Right lobe of liver (tissue), 4 donors: ENCODE results near the gene COL21A1.

Experiments
- POLR2A ChIP-seq: fragments of 450-650 bp; IDR thresholded peaks from one replicate; pipeline ENCODE4 v1.6.1; 2017; ENCODE audit warnings: antibody characterized with exemption, mild to moderate bottlenecking
- TF ChIP-seq, protein P1 (sequence below), 4 donors: fragments of 200-600 bp in 3 of 4; fragments of 450-650 bp in 1 of 4; IDR thresholded peaks; one replicate each; pipeline versions ENCODE4 v1.5.1 to v1.8.0; 2016 to 2022; ENCODE audit warnings: antibody characterized with exemption in 4 of 4, mild to moderate bottlenecking in 2 of 4
- donor health status: DM: no; HTN: no; CAD: no.
- donor health status: DM: no; HTN: no; CAD: no.
- donor health status: DM: no; HTN: yes; CAD: no.

DNA sequence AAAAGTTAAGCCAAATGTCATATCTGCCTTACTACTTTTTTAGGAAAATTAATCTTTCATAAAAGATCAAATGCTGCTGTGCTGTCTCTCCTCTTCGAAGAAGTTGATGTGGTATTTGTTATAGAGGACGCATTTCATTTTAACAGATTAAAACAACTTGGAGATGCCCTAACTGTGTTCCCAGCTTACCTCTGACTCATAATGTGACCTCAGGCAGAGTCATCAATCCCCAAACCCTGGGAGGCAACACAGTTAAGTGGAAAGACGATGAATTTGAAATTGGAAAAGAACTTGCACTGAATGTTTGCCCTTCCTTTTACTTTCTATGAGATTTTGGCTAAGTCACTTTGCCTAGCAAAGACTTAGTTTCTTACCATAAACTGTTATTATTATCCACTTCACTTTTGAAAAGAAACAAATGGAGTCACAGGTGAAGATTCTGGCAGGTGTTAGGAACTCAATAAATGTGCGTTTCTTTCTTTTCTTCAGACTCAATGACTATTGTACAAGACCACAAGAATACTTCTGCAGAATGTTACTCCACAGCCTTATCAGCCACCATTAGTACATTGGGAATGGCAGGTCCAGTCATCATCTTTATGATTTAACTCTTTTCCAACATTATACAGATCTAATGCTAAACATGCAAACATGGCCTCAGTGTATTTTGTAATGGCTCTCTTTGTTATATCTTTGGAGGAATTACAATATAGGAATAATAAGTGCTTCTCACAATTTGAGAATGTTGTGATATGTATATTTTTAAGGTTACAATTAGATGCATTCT lies 102.6 kb downstream of the COL21A1 start:
- TF ChIP-seq, protein P1, sequence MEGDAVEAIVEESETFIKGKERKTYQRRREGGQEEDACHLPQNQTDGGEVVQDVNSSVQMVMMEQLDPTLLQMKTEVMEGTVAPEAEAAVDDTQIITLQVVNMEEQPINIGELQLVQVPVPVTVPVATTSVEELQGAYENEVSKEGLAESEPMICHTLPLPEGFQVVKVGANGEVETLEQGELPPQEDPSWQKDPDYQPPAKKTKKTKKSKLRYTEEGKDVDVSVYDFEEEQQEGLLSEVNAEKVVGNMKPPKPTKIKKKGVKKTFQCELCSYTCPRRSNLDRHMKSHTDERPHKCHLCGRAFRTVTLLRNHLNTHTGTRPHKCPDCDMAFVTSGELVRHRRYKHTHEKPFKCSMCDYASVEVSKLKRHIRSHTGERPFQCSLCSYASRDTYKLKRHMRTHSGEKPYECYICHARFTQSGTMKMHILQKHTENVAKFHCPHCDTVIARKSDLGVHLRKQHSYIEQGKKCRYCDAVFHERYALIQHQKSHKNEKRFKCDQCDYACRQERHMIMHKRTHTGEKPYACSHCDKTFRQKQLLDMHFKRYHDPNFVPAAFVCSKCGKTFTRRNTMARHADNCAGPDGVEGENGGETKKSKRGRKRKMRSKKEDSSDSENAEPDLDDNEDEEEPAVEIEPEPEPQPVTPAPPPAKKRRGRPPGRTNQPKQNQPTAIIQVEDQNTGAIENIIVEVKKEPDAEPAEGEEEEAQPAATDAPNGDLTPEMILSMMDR (IDR thresholded peaks at IDR 0.05): no peak
- TF ChIP-seq POLR2A: no peak
